ENCODE results near the gene HECA. TPM values are rescaled to one million over a fixed set of nuclear protein-coding genes. Genes with fewer than 3 reads are reported as not detected.

HECA gene
- polyA plus RNA-seq, 1 of the 3 experiments (the other 2 are of a cell fraction): 1.6 TPM

GRCh38 chr6:139112561-139112960 is 22.3 kb upstream of the HECA start:
- Histone ChIP-seq H3K79me2 (ENCODE audit: insufficient read depth) (no peaks in the 10 kb centered on the region), H3K9ac (no peak overlapping the region), H3K36me3 (replicated peaks in 1 of 2; ENCODE audit: control insufficient read depth in 1 of 2, insufficient read depth in 2 of 2, low read length in 1 of 2) (no peaks in the 10 kb centered on the region), H3K9me3 (no peaks in the 10 kb centered on the region; the same call in 1 of the 2 replicates), H3K27ac (ENCODE audit: low read depth in 2 of 2, low read length in 1 of 2) (no peak overlapping the region), H3K4me2 (no peak overlapping the region), H3F3A (replicated peaks; ENCODE audit: insufficient read depth) (no peaks in the 10 kb centered on the region), H3K4me1 (ENCODE audit: control insufficient read depth in 1 of 2, insufficient read depth in 2 of 2, low read depth in 1 of 2, low read length in 1 of 2) (no peaks in the 10 kb centered on the region; a peak in 2 of 4 replicates), H3K27me3 (ENCODE audit: insufficient read depth) (no peaks in the 10 kb centered on the region), H4K20me1 (ENCODE audit: insufficient read depth) (no peaks in the 10 kb centered on the region), H3K4me3 (ENCODE audit: low read depth in 2 of 2, low read length in 1 of 2) (no peak overlapping the region), H2AFZ (ENCODE audit: low read depth) (no peak overlapping the region), H3K9me2 (no peaks in the 10 kb centered on the region)
- ChIA-PET CTCF (no interaction called here), POLR2A (no interaction called here)
- 38% methylated on average over 7 of the region's 7 CpGs for WGBS (ENCODE audit: low lambda C conversion rate)
- DNase-seq: no peak
- TF ChIP-seq GATA2 (CRISPR knock-in tag; IDR thresholded peaks at IDR 0.05) (no peak), TAF1 (IDR thresholded peaks at IDR 0.05; ENCODE audit: borderline replicate concordance, low read depth, low read length) (no peak), GABPA (IDR thresholded peaks at IDR 0.05; ENCODE audit: low read depth) (no peak), FOXJ3 (CRISPR knock-in tag; IDR thresholded peaks at IDR 0.05) (no peak), EZH2phosphoT487 (IDR thresholded peaks at IDR 0.05; ENCODE audit: borderline replicate concordance, low read depth) (no peak), FOSL2 (IDR thresholded peaks at IDR 0.05; ENCODE audit: borderline replicate concordance, low read depth) (no peak), FOXM1 (IDR thresholded peaks at IDR 0.05; ENCODE audit: low read depth) (no peak), POLR2AphosphoS5 (IDR thresholded peaks at IDR 0.05; ENCODE audit: low read depth, low read length) (no peak), JUND (IDR thresholded peaks at IDR 0.05) (no peak), SIN3A (IDR thresholded peaks at IDR 0.05; ENCODE audit: borderline replicate concordance, low read depth, low read length) (no peak), NFIC (IDR thresholded peaks at IDR 0.05; ENCODE audit: borderline replicate concordance) (no peak), TEAD4 (IDR thresholded peaks at IDR 0.05; ENCODE audit: borderline replicate concordance, insufficient read depth) (no peak), NRF1 (IDR thresholded peaks at IDR 0.05; ENCODE audit: low read depth, low read length) (no peak), EP300 (IDR thresholded peaks at IDR 0.05; ENCODE audit: borderline replicate concordance in 1 of 2, low read depth in 1 of 2, low read length in 1 of 2) (no peak), CHD2 (IDR thresholded peaks at IDR 0.05; ENCODE audit: low read length, partially characterized antibody) (no peak), MEF2A (IDR thresholded peaks at IDR 0.05; ENCODE audit: borderline replicate concordance, low read depth) (no peak)
- TF ChIP-seq, protein P1, sequence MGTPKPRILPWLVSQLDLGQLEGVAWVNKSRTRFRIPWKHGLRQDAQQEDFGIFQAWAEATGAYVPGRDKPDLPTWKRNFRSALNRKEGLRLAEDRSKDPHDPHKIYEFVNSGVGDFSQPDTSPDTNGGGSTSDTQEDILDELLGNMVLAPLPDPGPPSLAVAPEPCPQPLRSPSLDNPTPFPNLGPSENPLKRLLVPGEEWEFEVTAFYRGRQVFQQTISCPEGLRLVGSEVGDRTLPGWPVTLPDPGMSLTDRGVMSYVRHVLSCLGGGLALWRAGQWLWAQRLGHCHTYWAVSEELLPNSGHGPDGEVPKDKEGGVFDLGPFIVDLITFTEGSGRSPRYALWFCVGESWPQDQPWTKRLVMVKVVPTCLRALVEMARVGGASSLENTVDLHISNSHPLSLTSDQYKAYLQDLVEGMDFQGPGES (IDR thresholded peaks at IDR 0.05; ENCODE audit: low read depth, low read length): no peak
- TF ChIP-seq, protein P2, sequence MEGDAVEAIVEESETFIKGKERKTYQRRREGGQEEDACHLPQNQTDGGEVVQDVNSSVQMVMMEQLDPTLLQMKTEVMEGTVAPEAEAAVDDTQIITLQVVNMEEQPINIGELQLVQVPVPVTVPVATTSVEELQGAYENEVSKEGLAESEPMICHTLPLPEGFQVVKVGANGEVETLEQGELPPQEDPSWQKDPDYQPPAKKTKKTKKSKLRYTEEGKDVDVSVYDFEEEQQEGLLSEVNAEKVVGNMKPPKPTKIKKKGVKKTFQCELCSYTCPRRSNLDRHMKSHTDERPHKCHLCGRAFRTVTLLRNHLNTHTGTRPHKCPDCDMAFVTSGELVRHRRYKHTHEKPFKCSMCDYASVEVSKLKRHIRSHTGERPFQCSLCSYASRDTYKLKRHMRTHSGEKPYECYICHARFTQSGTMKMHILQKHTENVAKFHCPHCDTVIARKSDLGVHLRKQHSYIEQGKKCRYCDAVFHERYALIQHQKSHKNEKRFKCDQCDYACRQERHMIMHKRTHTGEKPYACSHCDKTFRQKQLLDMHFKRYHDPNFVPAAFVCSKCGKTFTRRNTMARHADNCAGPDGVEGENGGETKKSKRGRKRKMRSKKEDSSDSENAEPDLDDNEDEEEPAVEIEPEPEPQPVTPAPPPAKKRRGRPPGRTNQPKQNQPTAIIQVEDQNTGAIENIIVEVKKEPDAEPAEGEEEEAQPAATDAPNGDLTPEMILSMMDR (IDR thresholded peaks at IDR 0.05): no peak
- TF ChIP-seq, protein P3, sequence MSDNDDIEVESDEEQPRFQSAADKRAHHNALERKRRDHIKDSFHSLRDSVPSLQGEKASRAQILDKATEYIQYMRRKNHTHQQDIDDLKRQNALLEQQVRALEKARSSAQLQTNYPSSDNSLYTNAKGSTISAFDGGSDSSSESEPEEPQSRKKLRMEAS (IDR thresholded peaks at IDR 0.05; ENCODE audit: low read depth): no peak
